ENCODE results near the gene HOATZ.

DNA sequence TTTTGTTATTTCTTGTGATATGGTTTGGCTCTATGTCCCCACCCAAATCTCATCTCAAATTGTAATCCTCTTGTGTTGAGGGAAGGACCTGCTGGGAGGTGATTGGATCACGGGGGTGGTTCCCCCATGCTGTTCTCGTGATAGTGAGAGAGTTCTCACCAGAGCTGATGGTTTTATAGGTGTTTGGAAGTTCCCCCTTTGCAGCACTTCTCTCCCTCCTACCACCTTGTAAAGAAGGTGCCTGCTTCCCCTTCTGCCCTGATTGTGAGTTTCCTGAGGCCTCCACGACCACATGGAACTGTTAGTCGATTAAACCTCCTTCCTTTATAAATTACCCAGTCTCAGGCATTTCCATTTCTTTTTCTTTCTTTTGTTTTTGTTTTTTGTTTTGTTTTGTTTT, 63.2 kb downstream of the HOATZ start:
- TF ChIP-seq, protein P1, sequence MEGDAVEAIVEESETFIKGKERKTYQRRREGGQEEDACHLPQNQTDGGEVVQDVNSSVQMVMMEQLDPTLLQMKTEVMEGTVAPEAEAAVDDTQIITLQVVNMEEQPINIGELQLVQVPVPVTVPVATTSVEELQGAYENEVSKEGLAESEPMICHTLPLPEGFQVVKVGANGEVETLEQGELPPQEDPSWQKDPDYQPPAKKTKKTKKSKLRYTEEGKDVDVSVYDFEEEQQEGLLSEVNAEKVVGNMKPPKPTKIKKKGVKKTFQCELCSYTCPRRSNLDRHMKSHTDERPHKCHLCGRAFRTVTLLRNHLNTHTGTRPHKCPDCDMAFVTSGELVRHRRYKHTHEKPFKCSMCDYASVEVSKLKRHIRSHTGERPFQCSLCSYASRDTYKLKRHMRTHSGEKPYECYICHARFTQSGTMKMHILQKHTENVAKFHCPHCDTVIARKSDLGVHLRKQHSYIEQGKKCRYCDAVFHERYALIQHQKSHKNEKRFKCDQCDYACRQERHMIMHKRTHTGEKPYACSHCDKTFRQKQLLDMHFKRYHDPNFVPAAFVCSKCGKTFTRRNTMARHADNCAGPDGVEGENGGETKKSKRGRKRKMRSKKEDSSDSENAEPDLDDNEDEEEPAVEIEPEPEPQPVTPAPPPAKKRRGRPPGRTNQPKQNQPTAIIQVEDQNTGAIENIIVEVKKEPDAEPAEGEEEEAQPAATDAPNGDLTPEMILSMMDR (IDR thresholded peaks at IDR 0.05): no peak
- TF ChIP-seq TEAD4 (IDR thresholded peaks at IDR 0.05; ENCODE audit: borderline replicate concordance, insufficient read depth) (no peak), TAF1 (IDR thresholded peaks at IDR 0.05; ENCODE audit: borderline replicate concordance, low read depth, low read length) (no peak), CHD2 (IDR thresholded peaks at IDR 0.05; ENCODE audit: low read length, partially characterized antibody) (no peak), GABPA (IDR thresholded peaks at IDR 0.05; ENCODE audit: low read depth) (no peak), POLR2AphosphoS5 (IDR thresholded peaks at IDR 0.05; ENCODE audit: low read depth, low read length) (no peak), TCF12 (IDR thresholded peaks at IDR 0.05) (no peak), EP300 (IDR thresholded peaks at IDR 0.05; ENCODE audit: borderline replicate concordance in 1 of 2, low read depth in 1 of 2, low read length in 1 of 2) (no peak), SMC3 (IDR thresholded peaks at IDR 0.05; ENCODE audit: low read depth, low read length) (no peak), MXI1 (IDR thresholded peaks at IDR 0.05; ENCODE audit: low read depth, low read length) (no peak)
- TF ChIP-seq, protein P2, sequence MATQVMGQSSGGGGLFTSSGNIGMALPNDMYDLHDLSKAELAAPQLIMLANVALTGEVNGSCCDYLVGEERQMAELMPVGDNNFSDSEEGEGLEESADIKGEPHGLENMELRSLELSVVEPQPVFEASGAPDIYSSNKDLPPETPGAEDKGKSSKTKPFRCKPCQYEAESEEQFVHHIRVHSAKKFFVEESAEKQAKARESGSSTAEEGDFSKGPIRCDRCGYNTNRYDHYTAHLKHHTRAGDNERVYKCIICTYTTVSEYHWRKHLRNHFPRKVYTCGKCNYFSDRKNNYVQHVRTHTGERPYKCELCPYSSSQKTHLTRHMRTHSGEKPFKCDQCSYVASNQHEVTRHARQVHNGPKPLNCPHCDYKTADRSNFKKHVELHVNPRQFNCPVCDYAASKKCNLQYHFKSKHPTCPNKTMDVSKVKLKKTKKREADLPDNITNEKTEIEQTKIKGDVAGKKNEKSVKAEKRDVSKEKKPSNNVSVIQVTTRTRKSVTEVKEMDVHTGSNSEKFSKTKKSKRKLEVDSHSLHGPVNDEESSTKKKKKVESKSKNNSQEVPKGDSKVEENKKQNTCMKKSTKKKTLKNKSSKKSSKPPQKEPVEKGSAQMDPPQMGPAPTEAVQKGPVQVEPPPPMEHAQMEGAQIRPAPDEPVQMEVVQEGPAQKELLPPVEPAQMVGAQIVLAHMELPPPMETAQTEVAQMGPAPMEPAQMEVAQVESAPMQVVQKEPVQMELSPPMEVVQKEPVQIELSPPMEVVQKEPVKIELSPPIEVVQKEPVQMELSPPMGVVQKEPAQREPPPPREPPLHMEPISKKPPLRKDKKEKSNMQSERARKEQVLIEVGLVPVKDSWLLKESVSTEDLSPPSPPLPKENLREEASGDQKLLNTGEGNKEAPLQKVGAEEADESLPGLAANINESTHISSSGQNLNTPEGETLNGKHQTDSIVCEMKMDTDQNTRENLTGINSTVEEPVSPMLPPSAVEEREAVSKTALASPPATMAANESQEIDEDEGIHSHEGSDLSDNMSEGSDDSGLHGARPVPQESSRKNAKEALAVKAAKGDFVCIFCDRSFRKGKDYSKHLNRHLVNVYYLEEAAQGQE (IDR thresholded peaks at IDR 0.05; ENCODE audit: low read depth, low read length): no peak
- TF ChIP-seq, protein P3, sequence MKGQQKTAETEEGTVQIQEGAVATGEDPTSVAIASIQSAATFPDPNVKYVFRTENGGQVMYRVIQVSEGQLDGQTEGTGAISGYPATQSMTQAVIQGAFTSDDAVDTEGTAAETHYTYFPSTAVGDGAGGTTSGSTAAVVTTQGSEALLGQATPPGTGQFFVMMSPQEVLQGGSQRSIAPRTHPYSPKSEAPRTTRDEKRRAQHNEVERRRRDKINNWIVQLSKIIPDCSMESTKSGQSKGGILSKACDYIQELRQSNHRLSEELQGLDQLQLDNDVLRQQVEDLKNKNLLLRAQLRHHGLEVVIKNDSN (IDR thresholded peaks at IDR 0.05; ENCODE audit: borderline replicate concordance, low read depth): no peak
- TF ChIP-seq, protein P4, sequence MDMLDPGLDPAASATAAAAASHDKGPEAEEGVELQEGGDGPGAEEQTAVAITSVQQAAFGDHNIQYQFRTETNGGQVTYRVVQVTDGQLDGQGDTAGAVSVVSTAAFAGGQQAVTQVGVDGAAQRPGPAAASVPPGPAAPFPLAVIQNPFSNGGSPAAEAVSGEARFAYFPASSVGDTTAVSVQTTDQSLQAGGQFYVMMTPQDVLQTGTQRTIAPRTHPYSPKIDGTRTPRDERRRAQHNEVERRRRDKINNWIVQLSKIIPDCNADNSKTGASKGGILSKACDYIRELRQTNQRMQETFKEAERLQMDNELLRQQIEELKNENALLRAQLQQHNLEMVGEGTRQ (IDR thresholded peaks at IDR 0.05; ENCODE audit: borderline replicate concordance, low read depth, low read length): no peak

Measured in SK-N-SH (cell line).